ENCODE results near the gene DNAJC8.

Gene DNAJC8

GRCh38 chr1:28229089-28229488 is 3.7 kb downstream of the DNAJC8 start:
- H3K27me3 ChIP-seq (ENCODE audit: control insufficient read depth, insufficient read depth, low read length), result no peaks in the 10 kb centered on the region
- no peak overlapping the region for H3K9ac ChIP-seq (ENCODE audit: low read length)
- H3K27ac ChIP-seq (ENCODE audit: low read depth, low read length), result no peak overlapping the region
- H3K36me3 ChIP-seq (ENCODE audit: control insufficient read depth, insufficient read depth, low read length), result peaks cover 10% of the 10 kb centered on the region
- no peak overlapping the region for H3K4me3 ChIP-seq (ENCODE audit: low read length)
- peaks cover 8% of the 10 kb centered on the region for H3K4me1 ChIP-seq (ENCODE audit: control insufficient read depth, insufficient read depth, low read length)

GRCh38 chr1:28213315-28213714 is 19.5 kb downstream of the DNAJC8 start:
- Histone ChIP-seq H3K36me3 (ENCODE audit: control insufficient read depth, insufficient read depth, low read length) (peaks cover 20% of the 10 kb centered on the region), H3K27ac (ENCODE audit: low read depth, low read length) (no peak overlapping the region), H3K4me3 (ENCODE audit: low read length) (no peak overlapping the region)

GRCh38 chr1:28209700-28210099 is 23.1 kb downstream of the DNAJC8 start:
- H3K9ac ChIP-seq (ENCODE audit: low read length), result no peak overlapping the region
- no peak overlapping the region for H3K27ac ChIP-seq (ENCODE audit: low read depth, low read length)
- H3K4me1 ChIP-seq (ENCODE audit: control insufficient read depth, insufficient read depth, low read length), result no peaks in the 10 kb centered on the region
- H3K36me3 ChIP-seq (ENCODE audit: control insufficient read depth, insufficient read depth, low read length), result peaks cover 23% of the 10 kb centered on the region
- no peak overlapping the region for H3K4me3 ChIP-seq (ENCODE audit: low read length)
- H3K27me3 ChIP-seq (ENCODE audit: control insufficient read depth, insufficient read depth, low read length), result no peaks in the 10 kb centered on the region

More at GRCh38 chr1:28213315-28213714, 19.5 kb downstream of the DNAJC8 start:
- no peaks in the 10 kb centered on the region for H3K4me1 ChIP-seq (ENCODE audit: control insufficient read depth, insufficient read depth, low read length)
- no peaks in the 10 kb centered on the region for H3K27me3 ChIP-seq (ENCODE audit: control insufficient read depth, insufficient read depth, low read length)
- no peak overlapping the region for H3K9ac ChIP-seq (ENCODE audit: low read length)

- Histone ChIP-seq H3K4me1 (ENCODE audit: control insufficient read depth, insufficient read depth, low read length) (no peaks in the 10 kb centered on the region), H3K9ac (ENCODE audit: low read length) (no peak overlapping the region), H3K27ac (ENCODE audit: low read depth, low read length) (no peak overlapping the region), H3K27me3 (ENCODE audit: control insufficient read depth, insufficient read depth, low read length) (no peaks in the 10 kb centered on the region), H3K4me3 (ENCODE audit: low read length) (no peak overlapping the region), H3K36me3 (ENCODE audit: control insufficient read depth, insufficient read depth, low read length) (peaks cover 27% of the 10 kb centered on the region)
Observed at GRCh38 chr1:28208818-28209441, 23.9 kb downstream of the DNAJC8 start.

- H3K36me3 ChIP-seq (ENCODE audit: control insufficient read depth, insufficient read depth, low read length), result peaks cover 28% of the 10 kb centered on the region
- no peaks in the 10 kb centered on the region for H3K27me3 ChIP-seq (ENCODE audit: control insufficient read depth, insufficient read depth, low read length)
- no peak overlapping the region for H3K9ac ChIP-seq (ENCODE audit: low read length)
- no peak overlapping the region for H3K27ac ChIP-seq (ENCODE audit: low read depth, low read length)
- H3K4me3 ChIP-seq (ENCODE audit: low read length), result no peak overlapping the region
- no peaks in the 10 kb centered on the region for H3K4me1 ChIP-seq (ENCODE audit: control insufficient read depth, insufficient read depth, low read length)
Observed at GRCh38 chr1:28205243-28205642, 27.6 kb downstream of the DNAJC8 start.

DNA sequence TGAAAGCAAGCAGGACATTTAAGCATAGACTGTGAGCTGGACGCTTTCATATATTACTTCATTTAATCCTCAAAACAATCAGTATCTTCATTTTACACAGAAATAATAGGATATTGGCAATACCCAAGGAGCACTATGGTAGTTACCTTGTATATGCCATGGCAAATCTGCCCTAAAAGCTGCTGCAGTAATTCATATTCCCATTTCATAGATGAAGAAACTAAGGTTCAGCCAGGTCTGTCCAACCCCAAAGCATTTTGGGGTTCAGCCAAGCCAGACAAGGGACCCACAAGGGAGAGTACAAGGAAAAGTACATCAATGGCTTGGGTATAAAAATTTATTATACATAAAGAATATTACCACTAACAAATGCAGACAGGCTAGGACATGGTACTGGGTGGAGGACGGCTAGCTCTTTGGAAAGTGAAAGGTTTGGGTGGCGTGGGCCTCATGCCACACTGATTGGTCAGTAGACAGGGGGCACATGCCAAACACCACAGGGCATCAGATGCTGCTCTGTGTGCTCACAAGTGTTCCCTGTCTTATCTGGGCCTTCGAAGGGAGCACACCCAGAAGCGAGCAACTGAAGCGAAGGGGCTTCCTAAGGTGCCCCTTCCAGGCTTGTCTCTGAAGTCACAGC is 32.5 kb downstream of the DNAJC8 start:
- H3K36me3 ChIP-seq (ENCODE audit: control insufficient read depth, insufficient read depth, low read length), result peaks cover 23% of the 10 kb centered on the region
- H3K4me1 ChIP-seq (ENCODE audit: control insufficient read depth, insufficient read depth, low read length), result no peaks in the 10 kb centered on the region
- no peak overlapping the region for H3K9ac ChIP-seq (ENCODE audit: low read length)
- H3K4me3 ChIP-seq (ENCODE audit: low read length), result no peak overlapping the region
- no peak overlapping the region for H3K27ac ChIP-seq (ENCODE audit: low read depth, low read length)
- no peaks in the 10 kb centered on the region for H3K27me3 ChIP-seq (ENCODE audit: control insufficient read depth, insufficient read depth, low read length)

GRCh38 chr1:28199328-28200233 is 33.2 kb downstream of the DNAJC8 start:
- H3K27ac ChIP-seq (ENCODE audit: low read depth, low read length), result no peak overlapping the region
- H3K36me3 ChIP-seq (ENCODE audit: control insufficient read depth, insufficient read depth, low read length), result peaks cover 23% of the 10 kb centered on the region

GRCh38 chr1:28197682-28198415 is 35.0 kb downstream of the DNAJC8 start:
- peaks cover 8% of the 10 kb centered on the region for H3K36me3 ChIP-seq (ENCODE audit: control insufficient read depth, insufficient read depth, low read length)
- no peaks in the 10 kb centered on the region for H3K27me3 ChIP-seq (ENCODE audit: control insufficient read depth, insufficient read depth, low read length)
- H3K27ac ChIP-seq (ENCODE audit: low read depth, low read length), result no peak overlapping the region
- no peak overlapping the region for H3K4me3 ChIP-seq (ENCODE audit: low read length)
- H3K9ac ChIP-seq (ENCODE audit: low read length), result no peak overlapping the region
- no peaks in the 10 kb centered on the region for H3K4me1 ChIP-seq (ENCODE audit: control insufficient read depth, insufficient read depth, low read length)

More at GRCh38 chr1:28199328-28200233, 33.2 kb downstream of the DNAJC8 start:
- H3K4me3 ChIP-seq (ENCODE audit: low read length), result no peak overlapping the region
- H3K9ac ChIP-seq (ENCODE audit: low read length), result no peak overlapping the region
- H3K4me1 ChIP-seq (ENCODE audit: control insufficient read depth, insufficient read depth, low read length), result no peaks in the 10 kb centered on the region
- no peaks in the 10 kb centered on the region for H3K27me3 ChIP-seq (ENCODE audit: control insufficient read depth, insufficient read depth, low read length)

GRCh38 chr1:28196330-28196729 is 36.5 kb downstream of the DNAJC8 start:
- H3K27me3 ChIP-seq (ENCODE audit: control insufficient read depth, insufficient read depth, low read length), result no peaks in the 10 kb centered on the region
- peaks cover 7% of the 10 kb centered on the region for H3K36me3 ChIP-seq (ENCODE audit: control insufficient read depth, insufficient read depth, low read length)
- no peak overlapping the region for H3K4me3 ChIP-seq (ENCODE audit: low read length)
- H3K27ac ChIP-seq (ENCODE audit: low read depth, low read length), result no peak overlapping the region
- H3K4me1 ChIP-seq (ENCODE audit: control insufficient read depth, insufficient read depth, low read length), result no peaks in the 10 kb centered on the region
- no peak overlapping the region for H3K9ac ChIP-seq (ENCODE audit: low read length)

DNA sequence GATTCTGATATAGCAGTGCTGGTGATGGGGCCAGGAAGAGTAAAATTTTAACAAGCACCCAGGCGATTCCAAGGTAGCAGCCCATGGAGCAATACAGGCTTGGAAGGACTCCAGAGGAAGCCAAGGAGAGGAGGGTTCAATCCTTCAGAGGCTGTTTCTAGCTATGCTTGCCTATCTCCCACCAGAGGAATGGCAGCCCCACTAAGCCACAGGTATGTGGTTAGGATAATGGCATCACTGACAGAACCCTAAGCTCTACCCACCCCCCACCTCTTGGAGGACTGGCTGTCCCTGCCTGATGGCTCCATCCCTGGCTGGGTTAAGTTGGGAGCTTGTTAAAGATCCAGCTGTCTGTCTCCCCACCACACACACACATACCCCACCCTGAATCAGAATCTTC is 37.0 kb downstream of the DNAJC8 start:
- no peak overlapping the region for H3K27ac ChIP-seq (ENCODE audit: low read depth, low read length)

DNA sequence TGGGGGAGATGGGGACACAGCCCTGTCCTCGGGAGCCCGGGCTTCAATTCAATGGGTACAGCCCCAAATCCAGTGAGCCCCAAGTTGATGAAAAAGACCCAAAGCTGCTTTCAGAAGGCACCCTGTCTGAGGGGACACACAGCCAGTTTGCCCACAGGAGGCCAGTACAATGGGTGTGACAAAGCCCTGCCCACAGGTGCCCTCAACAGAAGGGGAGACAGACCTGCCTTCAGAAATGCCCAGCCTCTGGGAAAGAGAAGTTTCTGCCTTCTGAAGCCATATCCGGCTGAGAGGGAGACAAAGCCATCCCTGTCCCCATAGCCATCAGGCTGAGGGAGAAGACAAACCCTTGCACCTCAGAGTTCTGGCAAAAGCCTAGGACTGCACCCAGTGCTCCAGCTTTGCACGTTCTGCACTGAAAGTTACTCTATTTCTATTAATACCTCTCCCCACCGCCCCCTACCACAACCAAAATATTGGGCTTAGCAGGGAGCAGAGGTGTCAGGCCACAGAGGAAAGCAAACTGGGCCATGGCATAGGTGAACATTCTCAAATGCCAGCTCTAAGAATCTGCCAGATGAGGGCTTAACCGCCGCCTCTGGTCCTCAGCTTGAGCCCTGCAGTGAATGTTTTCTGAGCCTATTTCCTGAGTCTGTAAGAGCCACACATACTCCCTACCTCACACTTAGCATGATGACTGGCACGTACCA is 38.3 kb downstream of the DNAJC8 start:
- Histone ChIP-seq H3K27ac (ENCODE audit: low read depth, low read length) (no peak overlapping the region), H3K4me3 (ENCODE audit: low read length) (no peak overlapping the region), H3K27me3 (ENCODE audit: control insufficient read depth, insufficient read depth, low read length) (no peaks in the 10 kb centered on the region), H3K9ac (ENCODE audit: low read length) (no peak overlapping the region), H3K4me1 (ENCODE audit: control insufficient read depth, insufficient read depth, low read length) (no peaks in the 10 kb centered on the region), H3K36me3 (ENCODE audit: control insufficient read depth, insufficient read depth, low read length) (peaks cover 5% of the 10 kb centered on the region)

More for the DNA sequence above, 37.0 kb downstream of the DNAJC8 start:
- no peak overlapping the region for H3K4me3 ChIP-seq (ENCODE audit: low read length)
- H3K27me3 ChIP-seq (ENCODE audit: control insufficient read depth, insufficient read depth, low read length), result no peaks in the 10 kb centered on the region
- peaks cover 7% of the 10 kb centered on the region for H3K36me3 ChIP-seq (ENCODE audit: control insufficient read depth, insufficient read depth, low read length)
- no peak overlapping the region for H3K9ac ChIP-seq (ENCODE audit: low read length)
- H3K4me1 ChIP-seq (ENCODE audit: control insufficient read depth, insufficient read depth, low read length), result no peaks in the 10 kb centered on the region
